NCI-H2171 (cell line): ENCODE results near the gene CRACR2A.

Experiments
- DNase-seq: peaks from one replicate; lab custom pipeline; 2025; lab: John Stamatoyannopoulos, UW

CRACR2A gene

DNA sequence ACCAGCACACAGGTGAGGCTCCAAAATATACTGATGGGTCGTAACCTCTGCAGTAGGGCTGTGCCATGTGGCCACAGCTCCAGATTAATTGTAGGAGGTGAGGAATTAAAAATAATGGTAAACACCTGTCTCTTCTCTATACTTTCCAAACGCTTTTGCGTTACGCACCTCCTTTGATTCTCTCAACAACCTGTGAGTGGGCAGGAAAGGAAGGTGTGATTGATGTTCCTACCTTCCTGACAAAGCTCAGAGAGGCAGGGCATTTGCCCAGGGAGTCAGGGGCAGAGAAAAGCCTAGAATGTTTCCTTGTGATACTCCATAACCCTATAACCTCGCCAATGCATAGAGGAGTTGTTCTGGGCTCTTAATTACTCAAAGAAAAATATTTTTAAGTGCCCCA is 137.0 kb downstream of the CRACR2A start:
- no peak for DNase-seq

DNA sequence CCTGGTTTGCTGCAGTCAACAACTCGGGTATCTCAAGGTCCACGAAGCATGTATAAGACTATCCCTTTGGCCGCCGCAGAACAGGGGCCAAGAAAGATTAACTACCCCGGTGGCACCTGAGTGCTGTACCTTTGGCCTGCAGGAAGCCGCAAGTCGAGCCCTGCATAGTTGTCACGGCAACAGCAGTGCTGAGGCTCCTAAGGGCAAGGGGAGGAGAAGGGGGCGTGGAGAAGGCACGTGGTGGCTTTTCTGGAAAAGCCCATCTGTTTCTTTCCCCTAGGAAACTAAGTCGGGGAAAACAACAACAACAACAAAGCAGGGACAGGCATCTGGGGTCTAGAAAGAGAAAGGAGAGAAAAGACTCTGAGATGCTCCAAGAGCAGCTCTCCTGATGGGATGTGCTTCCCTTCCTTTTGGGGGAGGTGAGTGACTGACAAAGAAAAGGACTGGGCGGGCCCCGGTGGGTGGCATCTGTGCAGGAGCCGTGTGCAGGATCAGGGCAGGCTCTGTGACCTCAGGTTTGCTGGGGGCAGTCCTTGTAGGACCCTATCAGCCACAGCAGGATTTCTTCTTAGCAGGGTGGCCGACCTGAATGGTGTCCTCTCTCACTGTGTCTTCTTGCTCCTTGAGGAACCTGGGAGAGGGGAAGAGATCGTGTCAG is 138.0 kb downstream of the CRACR2A start:
- DNase-seq, result peak; percentile 64

DNA sequence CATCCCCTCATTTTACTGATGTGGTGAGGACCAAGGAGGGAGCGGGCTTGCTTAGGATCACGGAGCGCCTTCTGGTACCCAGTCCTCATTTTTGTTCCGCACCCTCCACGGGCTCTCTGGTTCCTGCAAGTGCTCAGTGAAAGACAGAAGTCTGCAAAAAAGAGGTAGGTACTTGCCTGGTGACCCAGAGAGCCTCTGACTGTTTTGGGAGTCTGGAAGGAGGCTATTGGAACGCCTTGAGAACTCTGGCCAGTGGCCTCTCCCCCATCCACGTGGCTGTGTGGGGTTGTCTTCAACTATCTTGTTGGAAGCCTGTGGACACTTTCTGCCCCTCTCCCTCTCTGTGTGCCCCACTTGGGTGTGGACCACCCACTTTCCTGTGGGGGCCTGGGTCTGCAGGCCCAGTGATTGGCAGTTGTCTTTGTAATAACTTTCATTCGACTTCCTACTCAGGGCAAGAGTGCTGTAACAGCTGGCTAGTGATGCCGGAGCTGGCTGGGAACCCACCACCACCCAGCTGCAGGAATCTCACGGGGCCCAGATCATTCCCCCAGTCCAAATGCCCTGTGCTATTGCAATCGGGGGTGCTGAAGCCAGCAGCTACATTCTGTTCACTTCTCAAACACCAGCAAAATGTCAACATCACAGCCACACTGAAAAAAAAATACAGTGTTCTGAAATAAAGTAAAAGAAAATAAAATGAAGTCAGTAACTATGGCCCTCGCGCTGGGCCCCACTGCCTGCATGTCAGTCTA is 139.1 kb downstream of the CRACR2A start:
- no peak for DNase-seq

DNA sequence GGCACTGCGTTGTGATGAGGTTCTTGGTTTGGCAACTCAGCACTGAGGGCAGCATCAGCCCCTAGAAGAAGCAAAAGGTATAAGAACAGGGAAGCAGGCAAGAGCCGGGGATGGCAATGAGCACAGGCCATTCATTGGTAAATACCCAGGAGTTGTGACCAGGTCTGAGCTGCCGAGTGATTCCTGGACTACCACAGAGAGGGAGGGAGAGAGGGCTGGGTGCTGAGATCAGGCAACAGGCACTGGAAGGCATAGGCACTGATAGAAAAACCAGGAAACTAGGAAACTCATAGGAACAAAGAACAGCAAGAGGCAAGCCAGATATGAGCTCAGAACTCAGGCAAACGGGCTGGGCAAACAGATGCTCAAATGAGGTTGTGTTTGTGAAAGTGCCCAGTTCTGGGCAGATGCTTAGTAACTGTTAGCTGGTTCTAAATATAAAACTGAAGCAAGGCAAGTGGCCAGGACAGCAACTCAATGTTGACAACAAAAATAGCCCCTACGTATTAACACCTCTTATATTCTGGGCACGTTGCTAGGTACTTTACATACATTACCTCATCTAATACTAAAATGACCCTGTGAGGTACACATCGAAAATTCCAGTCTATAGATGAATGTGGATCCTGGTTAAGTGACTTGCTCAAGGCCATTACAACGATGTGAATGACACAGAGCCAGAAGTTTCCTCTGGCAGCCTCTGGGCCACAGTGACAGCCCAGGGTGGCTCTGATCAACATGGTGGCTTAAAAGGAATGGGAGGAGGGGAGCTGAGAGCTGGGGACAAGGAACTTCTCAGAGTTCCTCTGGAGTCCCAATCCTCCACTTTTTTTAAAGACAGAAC is 140.8 kb downstream of the CRACR2A start:
- no peak for DNase-seq

DNA sequence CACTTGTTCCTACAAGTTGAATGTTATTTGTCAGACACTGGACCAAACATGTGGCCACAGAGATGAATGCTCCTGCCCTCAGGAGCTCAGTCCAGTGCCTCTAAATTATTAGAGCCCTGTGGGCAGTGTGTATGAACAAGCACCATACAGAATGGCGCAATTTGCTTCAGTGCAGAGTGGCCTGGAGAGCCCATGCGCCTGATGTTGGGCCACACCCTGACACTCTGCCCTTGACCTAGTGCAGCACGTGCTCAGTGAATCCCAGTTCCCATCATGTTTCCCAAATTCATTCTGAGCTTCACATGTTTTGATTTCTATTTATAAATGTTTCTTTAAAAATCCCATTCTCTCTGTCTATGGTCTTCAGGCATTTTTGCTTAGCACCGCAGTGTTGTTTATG is 145.1 kb downstream of the CRACR2A start:
- no peak for DNase-seq

DNA sequence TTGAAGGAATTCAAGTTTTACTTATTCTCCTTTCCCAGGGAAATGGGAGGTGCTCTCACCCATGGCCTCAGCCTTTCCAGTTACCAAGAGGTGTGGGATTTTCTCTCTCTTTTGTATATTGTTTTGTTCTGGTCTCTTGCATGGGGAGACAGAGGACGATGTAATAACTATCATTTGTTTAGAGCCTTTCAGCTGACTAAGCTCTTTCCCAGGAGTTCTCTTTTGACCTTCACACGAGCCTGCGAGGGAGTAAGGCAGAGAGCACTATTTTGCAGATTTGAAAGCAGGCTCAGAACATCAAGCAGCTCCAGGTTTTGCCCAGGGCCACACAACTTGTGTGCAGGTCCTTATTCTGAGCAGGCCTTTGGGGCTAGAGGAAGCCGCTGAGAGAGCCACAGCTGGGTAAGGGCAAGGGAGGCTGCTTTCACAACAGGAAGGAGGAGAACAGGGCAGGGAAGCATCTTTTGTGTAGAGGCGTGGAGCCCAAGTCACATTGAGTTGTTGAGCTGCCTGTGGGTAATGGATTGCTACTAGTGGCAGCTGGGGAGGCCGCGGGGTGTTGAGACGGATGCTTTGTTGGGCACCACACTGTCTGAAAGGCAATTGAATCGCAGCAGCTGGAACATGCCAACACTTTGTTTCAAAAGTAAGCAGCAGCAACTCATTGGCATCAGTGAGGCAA is 145.7 kb downstream of the CRACR2A start:
- no peak for DNase-seq

DNA sequence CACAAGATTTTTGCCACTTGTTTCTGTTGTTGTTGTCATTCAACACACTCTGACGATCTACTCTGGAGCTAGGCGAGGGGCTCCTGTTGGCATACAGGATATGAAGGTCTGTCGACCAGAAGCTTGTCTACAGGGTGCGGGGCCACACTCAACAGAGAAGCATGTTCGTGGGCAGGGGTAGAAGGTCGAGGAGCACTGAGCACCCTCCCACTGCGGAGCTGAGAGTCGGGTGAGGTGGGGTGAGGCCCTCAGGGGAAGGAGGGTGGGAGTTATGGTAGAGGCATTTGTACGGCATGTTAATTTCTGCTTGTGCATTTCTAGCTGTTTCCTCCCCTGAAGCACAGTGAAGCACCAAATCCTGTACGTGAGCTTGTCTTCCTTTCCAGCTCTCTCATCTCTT is 146.8 kb downstream of the CRACR2A start:
- no peak for DNase-seq

DNA sequence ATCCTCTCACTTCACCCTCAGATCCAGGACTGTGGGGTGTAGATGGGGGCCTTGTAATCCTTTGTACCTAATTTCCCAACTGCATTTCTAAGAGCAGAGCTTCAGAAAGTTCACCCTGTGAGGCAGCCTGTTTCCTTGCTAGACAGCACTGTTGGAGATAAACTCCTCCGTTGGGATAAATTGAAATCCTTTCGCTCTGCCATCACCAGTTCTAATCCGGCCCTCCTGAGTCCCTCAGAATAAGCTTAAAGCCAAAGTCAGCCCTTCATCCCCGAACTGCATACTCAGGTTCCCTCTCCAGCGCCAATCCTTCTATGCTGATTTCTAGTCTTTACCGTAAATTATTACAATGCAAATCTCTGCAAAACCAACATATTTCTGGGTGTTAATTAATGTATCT is 147.2 kb downstream of the CRACR2A start:
- DNase-seq, result no peak

DNA sequence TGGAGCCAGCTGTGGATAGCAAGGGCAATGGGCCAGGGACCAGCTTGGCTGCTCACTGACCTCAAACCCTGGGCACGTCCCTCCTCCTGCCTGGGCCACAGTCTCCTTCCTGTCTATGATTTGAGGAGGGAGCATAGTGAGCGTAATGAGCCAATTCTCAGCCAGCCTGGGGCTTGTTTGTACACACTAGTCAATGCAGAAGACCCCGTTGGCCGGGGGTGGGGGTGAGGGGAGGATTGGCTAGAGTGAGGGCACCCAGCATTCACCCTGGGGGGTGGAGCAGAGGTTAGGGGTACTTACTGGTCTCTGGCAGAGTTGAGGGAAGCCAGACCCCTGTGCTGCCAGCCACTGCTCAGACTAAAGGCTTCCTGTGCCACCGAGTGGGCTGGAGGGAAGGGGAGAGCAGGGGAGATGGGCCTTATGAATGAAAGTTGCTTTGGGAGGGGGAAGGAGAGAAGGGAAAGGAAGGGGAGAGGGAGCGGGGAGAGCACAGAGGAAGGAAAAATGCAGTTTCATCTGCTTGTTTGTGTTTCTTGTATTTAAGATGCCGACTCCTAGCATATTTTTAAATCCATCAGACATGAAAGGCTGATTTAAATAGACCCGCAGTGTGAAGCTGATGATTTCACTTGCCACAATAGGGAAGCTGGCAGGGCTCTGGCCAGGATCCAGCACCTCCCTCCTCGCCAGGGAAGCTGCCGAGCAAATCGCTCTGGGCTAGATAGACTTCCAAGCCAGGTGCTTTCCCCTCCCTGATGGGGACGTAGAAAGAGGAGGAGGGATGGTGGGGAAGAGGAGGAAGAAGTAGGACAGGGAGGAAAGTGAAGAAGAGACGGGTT is 147.9 kb downstream of the CRACR2A start:
- peak; percentile 91 for DNase-seq

DNA sequence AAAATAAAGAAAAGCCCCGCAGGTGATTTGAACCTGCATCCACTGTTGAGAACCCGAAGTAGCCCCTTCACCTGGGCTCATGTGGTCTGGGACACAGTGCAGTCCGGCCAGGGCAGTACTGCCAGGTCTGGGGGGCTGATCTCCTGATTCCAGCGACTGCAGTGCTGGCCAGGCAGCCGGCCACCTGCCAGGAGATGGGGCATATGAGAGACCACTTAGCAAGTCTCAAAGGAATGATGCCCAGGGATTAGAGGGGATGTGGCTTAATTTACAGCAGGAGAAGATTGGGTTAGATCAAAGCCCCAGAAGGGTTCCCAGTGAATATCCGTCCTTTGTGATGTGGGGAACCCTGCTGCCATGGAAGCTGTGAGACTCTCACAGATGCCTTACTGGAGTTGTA is 148.6 kb downstream of the CRACR2A start:
- no peak for DNase-seq

DNA sequence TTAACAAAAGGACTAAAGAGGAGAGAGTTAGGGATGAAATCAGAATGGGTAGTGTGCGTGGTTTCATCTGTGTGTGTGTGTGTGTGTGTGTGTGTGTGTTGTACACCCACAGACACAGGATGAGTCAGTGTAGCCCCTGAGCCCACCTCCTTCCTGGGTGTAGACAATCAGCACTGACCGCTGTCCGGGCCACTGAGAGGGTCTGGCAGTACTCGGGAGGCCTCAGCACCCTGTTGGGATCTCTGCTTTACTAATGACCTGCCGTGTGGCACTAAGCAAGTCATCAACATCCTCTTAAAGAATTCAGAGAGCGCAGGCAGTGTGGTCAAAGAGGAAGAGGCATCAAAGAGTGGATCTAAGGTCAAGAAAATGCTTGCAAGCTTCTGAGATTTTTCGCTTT is 149.3 kb downstream of the CRACR2A start:
- no peak for DNase-seq

DNA sequence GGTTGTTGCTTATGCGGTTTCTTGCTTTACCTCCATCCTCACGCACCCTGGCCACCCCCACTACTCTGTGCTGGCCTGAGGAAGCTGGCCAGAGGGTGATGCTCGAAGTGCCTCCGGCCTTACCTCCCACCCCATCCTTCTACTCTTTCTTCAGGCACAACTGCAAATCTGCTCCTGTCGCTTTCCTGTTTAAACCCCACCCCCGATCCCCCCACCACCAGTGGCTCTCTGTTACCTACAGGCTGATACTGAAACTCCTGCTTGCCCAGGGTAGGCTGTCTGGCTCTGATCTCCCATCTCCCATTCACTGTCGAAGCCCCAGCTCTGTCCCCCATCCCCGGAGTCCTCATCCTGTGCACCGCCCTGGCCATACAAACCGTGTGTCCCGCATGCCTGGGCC is 150.4 kb downstream of the CRACR2A start:
- no peak for DNase-seq

DNA sequence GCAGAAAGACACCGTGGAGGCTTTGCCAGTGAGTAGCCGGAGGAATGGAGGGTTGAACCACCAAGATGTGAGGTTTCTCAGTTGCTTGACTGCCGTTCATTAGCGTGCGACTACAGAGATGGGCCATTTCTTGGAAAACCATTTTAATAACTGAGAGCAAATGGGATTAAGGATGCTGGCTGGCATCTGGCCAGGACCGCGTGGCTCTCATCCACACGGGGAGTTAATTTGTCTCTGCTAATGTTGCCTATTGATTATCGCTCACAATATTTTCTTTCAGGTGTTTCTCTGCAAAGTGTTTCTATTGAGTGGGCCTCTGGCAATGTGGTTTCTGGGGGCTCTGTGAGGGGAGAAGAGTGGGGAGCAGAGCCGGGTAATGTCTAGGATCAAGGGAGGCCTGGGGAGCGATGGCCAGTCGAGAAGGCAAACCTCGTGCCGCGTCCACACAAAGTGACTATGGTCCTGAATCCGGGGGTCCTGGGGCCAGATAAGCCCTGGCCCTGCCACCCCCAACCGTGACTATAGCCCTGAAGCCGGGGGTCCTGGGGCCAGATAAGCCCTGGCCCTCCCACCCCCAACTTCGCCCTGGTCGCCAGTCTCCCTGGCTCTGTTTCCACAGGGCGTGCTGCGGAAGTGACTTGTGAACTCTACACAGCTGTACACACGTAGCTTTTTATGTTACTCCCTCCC is 151.3 kb downstream of the CRACR2A start:
- no peak for DNase-seq

DNA sequence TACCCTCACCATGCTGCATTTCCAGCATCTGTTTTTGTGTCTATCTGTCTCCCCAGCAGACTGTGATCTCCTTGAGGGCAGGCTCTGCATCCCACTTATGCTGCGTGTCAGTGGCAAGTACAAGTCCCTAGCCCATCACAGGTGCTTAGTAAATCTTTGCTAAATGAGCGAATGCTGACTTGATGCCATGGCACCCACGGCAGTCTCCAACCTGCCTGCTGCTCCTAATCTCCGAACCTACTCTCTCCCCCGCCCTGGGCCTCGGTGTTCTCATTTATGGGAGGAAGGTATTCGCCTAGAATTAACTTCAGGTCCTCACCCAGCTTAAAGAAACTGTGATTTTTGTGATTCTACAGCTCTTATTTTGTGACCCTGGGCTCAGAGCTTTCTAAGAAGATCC is 152.0 kb downstream of the CRACR2A start:
- no peak for DNase-seq

DNA sequence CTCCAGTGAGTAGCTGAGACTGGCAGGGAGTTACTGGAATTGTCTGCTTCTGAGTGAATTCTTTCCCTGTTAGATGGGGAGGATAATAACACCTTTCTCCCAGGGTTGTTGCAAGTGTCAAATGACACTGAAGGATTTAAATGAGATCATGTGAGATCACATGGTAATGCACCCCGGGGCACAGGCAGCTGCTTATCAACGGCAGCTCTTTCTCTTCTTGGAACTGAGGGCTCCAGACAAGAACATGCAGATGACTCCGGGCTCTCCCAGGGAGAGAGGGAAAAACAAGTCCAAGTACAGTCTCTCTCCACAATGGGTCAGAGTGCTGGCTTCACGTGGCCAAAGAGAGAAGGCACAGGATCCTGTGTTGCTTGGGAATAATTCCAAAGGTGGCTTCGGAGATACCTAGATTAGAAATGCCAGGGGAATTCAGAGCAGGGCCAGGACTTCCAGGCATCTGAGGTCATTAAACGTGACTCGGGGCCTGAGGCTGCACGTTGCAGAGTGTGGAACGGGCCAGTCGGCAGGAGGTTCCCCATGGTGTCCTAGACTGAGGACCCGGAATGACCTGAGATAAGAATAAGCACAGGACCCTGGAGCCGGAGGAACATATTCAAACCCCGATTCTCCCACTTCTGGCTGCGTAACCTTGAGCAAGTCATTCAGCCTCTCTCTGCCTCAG is 152.7 kb downstream of the CRACR2A start:
- DNase-seq, result peak; percentile 54

DNA sequence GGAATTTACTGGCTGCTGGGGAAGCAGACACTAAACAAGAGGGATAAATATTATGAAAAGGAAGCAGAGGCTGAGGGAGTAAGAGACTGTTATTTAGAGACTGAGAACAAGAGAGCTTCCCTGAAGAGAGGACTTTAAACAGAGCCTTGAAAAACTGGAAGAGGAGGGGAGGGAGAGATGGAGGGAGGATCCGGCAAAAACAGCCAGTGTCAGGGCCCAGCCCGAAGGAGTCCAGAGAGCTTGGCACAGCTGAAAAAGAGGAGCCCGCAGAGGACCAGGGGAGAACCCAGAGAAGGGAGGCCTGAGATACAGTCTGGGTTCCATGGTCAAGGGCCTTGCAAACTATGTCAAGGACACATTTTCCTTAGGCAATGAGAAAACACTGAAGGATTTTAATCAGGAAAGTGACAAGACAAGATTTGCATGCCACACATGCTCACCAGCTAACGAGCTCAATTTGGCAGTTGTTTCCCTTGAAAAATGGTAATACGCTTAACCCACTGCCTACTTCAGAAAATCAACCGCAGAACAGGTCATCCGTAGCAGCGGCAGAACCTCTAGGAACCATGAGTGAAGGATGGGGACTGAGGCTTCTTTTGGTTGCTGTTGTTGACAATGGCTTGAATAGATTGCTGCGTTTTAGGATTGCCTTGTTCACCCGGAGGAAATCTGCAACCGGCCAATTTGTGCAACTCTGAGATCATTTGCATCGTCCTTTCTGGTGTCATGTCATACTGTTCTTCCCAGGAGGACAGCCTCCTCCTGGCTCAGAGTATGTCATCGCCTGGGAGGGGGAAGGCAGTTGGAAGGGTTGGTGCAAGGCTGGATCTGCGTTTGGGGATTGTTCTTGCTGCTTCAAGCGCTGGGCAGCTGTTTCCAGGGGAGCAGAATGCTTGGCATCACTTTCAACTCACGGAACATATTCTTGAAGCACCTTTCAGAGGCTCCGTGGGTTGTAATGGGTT is 153.7 kb downstream of the CRACR2A start:
- DNase-seq, result no peak

DNA sequence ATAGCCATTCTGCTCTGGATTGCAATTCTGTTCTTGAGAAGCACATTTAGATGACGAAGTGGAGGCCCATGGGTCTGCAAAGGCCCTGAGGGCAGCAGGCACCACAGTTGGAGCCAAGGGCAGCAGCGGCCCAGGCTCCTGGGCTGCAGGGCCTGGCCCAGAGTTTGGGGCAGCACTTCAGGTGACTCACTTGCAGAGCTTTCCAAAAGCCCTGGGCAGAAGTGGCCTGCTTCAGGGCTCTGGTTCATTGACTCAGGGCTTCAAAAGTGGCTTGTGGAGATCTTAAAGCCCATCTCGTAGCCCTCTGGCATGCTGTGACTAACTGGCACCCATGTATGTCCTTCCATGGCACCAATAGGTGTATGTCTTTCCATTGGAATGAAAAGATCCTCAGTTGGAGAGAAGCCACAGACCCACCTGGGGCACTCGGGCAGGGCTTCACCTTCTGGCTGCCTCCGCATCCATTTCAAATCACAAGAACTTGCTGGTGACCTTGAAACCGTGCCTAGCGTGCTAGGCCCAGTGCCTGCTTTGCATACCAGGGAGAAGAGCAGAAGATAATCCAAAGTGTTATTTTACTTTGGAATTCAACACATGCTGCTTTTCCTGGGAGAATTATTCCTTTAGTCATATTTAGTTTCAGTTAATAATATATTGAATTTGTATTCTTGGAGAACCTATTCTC is 155.2 kb downstream of the CRACR2A start:
- no peak for DNase-seq

DNA sequence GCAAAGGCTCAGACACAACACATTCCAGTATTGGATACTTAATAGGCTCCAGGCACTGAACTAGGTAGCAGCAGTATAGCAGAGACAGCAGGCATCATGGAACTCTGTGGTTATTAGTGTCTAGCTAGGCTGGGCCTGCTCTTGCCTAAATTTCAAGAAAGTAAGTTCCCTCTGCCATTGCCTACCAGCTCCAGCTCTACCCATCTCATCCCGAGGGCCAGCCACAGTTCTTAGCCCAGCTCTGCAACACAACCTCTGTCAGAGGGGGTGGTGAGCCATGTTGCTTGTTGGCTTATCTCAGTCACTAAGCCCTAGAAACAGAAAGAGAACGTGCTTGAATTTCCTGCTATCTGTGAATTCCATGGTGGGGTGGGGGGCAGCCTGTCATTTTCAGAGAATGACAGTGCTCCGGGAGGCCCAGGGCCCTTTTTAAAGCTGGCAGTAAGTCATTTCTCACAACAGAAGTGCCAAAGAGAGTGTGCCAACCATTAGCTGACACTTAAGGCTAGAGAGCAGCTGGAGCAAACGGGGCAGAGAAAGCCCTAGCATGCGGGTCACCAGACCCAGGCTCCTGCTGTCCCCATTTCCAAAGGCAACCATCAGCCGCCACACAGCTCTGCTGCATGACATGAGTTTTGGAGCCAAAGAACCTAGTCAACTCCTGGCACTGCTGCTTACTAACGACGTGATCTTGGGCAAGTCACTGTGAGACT is 156.1 kb downstream of the CRACR2A start:
- DNase-seq, result no peak
